Tibial nerve (tissue), 4 donors: ENCODE measurements around the gene KCNQ1.

ENCODE experiments used
- EP300 ChIP-seq, 2 donors: sonication (generic); formaldehyde crosslinking; IDR thresholded peaks; one replicate each; pipeline ENCODE4 v1.6.1; 2017; ENCODE audit warnings: antibody characterized with exemption in 2 of 2, mild to moderate bottlenecking in 1 of 2
- POLR2A ChIP-seq, 2 donors: fragments of 450-650 bp; IDR thresholded peaks; one replicate each; pipeline ENCODE4 v1.6.1; 2017; ENCODE audit warnings: antibody characterized with exemption in 2 of 2, mild to moderate bottlenecking in 2 of 2, moderate library complexity in 2 of 2
- TF ChIP-seq, protein P1 (sequence below), 5 experiments: fragments of 200-600 bp in 3 of 5; fragments of 450-650 bp in 2 of 5; sonication (generic) in 3 of 5; IDR thresholded peaks; one replicate each; pipeline ENCODE4 v1.5.1; 2016 to 2019; ENCODE audit warnings: antibody characterized with exemption in 5 of 5, mild to moderate bottlenecking in 3 of 5, moderate library complexity in 2 of 5

DNA sequence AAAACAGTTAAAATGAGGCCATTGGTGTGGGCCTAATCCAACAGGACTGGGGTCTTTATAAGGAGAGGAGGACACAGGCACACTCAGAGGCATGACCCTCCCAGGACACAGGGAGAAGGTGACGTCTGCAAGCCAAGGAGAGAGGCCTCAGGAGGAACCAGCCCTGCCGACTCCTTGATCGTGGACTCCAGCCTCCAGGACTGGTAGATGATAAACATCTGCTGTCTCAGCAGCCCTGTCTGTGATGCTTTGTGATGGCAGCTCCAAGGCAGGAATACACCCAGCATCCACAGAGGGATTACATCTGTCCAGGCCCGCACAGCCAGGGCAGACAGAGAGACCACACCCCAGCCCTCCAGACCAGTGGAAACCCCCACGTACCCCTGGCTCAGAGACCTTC is 422.3 kb downstream of the KCNQ1 start:
- TF ChIP-seq, protein P1, sequence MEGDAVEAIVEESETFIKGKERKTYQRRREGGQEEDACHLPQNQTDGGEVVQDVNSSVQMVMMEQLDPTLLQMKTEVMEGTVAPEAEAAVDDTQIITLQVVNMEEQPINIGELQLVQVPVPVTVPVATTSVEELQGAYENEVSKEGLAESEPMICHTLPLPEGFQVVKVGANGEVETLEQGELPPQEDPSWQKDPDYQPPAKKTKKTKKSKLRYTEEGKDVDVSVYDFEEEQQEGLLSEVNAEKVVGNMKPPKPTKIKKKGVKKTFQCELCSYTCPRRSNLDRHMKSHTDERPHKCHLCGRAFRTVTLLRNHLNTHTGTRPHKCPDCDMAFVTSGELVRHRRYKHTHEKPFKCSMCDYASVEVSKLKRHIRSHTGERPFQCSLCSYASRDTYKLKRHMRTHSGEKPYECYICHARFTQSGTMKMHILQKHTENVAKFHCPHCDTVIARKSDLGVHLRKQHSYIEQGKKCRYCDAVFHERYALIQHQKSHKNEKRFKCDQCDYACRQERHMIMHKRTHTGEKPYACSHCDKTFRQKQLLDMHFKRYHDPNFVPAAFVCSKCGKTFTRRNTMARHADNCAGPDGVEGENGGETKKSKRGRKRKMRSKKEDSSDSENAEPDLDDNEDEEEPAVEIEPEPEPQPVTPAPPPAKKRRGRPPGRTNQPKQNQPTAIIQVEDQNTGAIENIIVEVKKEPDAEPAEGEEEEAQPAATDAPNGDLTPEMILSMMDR (IDR thresholded peaks at IDR 0.05) = no peak
- TF ChIP-seq EP300 (IDR thresholded peaks at IDR 0.05) (no peak), POLR2A (IDR thresholded peaks at IDR 0.05) (no peak)
